ENCODE measurements around the gene SAMD7.

The SAMD7 gene

GRCh38 chr3:169907476-169907875 lies 3.9 kb upstream of the SAMD7 start:
- no peak for DNase-seq (ENCODE audit: low read depth in 2 of 2, low spot score in 1 of 2)

GRCh38 chr3:169907944-169908343 lies 3.4 kb upstream of the SAMD7 start:
- no peak for DNase-seq (ENCODE audit: low read depth in 2 of 2, low spot score in 1 of 2)

- DNase-seq (ENCODE audit: low read depth in 2 of 2, low spot score in 1 of 2) = no peak
These were observed 2.0 kb downstream of the SAMD7 start for GRCh38 chr3:169913323-169913722.

GRCh38 chr3:169914321-169914720 lies 2.9 kb downstream of the SAMD7 start:
- no peak for DNase-seq (ENCODE audit: low read depth in 2 of 2, low spot score in 1 of 2)

- DNase-seq (ENCODE audit: low read depth in 2 of 2, low spot score in 1 of 2) = no peak
These were observed 11.8 kb downstream of the SAMD7 start for GRCh38 chr3:169923189-169923588.

GRCh38 chr3:169923831-169924230 lies 12.5 kb downstream of the SAMD7 start:
- DNase-seq (ENCODE audit: low read depth in 2 of 2, low spot score in 1 of 2) = no peak

GRCh38 chr3:169929830-169930519 lies 18.6 kb downstream of the SAMD7 start:
- no peak for DNase-seq (ENCODE audit: low read depth in 2 of 2, low spot score in 1 of 2)

- DNase-seq (ENCODE audit: low read depth in 2 of 2, low spot score in 1 of 2) = no peak
These were observed 19.5 kb downstream of the SAMD7 start for GRCh38 chr3:169930843-169931242.

- DNase-seq (ENCODE audit: low read depth in 2 of 2, low spot score in 1 of 2) = no peak
These were observed 20.6 kb downstream of the SAMD7 start for GRCh38 chr3:169931747-169932520.

- DNase-seq (ENCODE audit: low read depth in 2 of 2, low spot score in 1 of 2) = no peak
These were observed 27.9 kb downstream of the SAMD7 start for GRCh38 chr3:169939320-169939719.

- DNase-seq (ENCODE audit: low read depth in 2 of 2, low spot score in 1 of 2) = no peak
These were observed 28.4 kb downstream of the SAMD7 start for GRCh38 chr3:169939751-169940150.

- DNase-seq (ENCODE audit: low read depth in 2 of 2, low spot score in 1 of 2) = no peak
These were observed 29.3 kb downstream of the SAMD7 start for GRCh38 chr3:169940470-169941181.

- DNase-seq (ENCODE audit: low read depth in 2 of 2, low spot score in 1 of 2) = no peak
These were observed 33.9 kb downstream of the SAMD7 start for GRCh38 chr3:169945313-169945712.

- DNase-seq (ENCODE audit: low read depth in 2 of 2, low spot score in 1 of 2) = no peak
These were observed 35.0 kb downstream of the SAMD7 start for GRCh38 chr3:169946336-169946735.

GRCh38 chr3:169948559-169949448 lies 37.4 kb downstream of the SAMD7 start:
- DNase-seq (ENCODE audit: low read depth in 2 of 2, low spot score in 1 of 2) = no peak

GRCh38 chr3:169952045-169952444 lies 40.7 kb downstream of the SAMD7 start:
- DNase-seq (ENCODE audit: low read depth in 2 of 2, low spot score in 1 of 2) = no peak

- no peak for DNase-seq (ENCODE audit: low read depth in 2 of 2, low spot score in 1 of 2)
These were observed 42.2 kb downstream of the SAMD7 start for GRCh38 chr3:169953462-169954141.

- no peak for DNase-seq (ENCODE audit: low read depth in 2 of 2, low spot score in 1 of 2)
These were observed 42.9 kb downstream of the SAMD7 start for GRCh38 chr3:169954142-169954756.

GRCh38 chr3:169955406-169955805 lies 44.0 kb downstream of the SAMD7 start:
- no peak for DNase-seq (ENCODE audit: low read depth in 2 of 2, low spot score in 1 of 2)

GRCh38 chr3:169964176-169964575 lies 52.8 kb downstream of the SAMD7 start:
- DNase-seq (ENCODE audit: low read depth in 2 of 2, low spot score in 1 of 2) = no peak
